Measurements from ENCODE around the gene TREML1.

The TREML1 gene

DNA sequence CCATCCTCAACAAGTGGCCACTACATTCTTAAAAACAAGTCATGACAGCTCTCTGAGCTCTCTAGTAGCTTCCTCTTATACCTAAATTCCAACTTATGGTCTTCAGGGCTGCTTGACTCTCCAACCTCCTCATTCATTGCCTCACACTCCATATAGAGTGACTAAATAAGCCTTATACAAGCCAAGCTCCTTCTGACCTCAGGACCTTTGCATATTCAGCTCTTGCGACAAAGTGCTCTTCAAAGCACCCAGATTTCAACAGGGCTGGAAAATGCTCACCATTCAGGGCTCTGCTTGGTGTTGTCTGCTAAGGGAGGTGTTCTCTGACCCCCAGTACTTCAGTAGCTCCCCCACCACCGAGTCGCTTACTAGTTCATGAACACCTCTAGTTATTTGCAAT is 43.1 kb upstream of the TREML1 start:
- Histone ChIP-seq H3K36me3 (replicated peaks) (no peaks in the 10 kb centered on the region), H3K27me3 (replicated peaks) (no peaks in the 10 kb centered on the region), H3K27ac (no peak overlapping the region), H3K4me3 (ENCODE audit: low read depth, low read length) (no peak overlapping the region)
- TF ChIP-seq CTCF (IDR thresholded peaks at IDR 0.05; ENCODE audit: low read depth, low read length, missing control alignments), result no peak
- in situ Hi-C loops (cut with HindIII; ENCODE audit: low pct_ligation_motif_present, low sequenced_read_pairs), result no loop called here
- no peak for DNase-seq

DNA sequence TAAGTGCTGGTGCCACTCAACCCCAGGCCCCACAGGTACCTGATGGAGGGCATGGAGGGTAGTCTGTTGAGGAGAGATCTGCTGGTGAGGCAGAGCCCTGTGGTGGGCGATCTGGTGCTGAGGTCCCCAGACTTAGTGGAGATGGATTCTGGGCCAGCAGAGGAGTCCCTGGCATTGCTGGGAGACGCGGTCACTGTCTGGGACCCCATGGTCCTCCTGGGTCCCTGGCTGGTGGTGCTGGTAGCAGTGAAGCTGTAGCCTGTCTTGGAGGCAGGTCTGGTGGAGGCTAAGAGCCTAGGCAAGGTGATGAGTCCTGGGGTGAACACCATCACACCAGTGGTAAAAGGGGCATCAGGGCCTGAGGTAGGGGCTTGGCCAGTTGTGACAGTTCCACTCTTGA is 40.2 kb upstream of the TREML1 start:
- Histone ChIP-seq H3K27ac (no peak overlapping the region), H3K36me3 (replicated peaks) (no peaks in the 10 kb centered on the region), H3K27me3 (replicated peaks) (no peaks in the 10 kb centered on the region), H3K4me3 (ENCODE audit: low read depth, low read length) (no peak overlapping the region)
- TF ChIP-seq CTCF (IDR thresholded peaks at IDR 0.05; ENCODE audit: low read depth, low read length, missing control alignments), result no peak
- in situ Hi-C loops (cut with HindIII; ENCODE audit: low pct_ligation_motif_present, low sequenced_read_pairs), result no loop called here
- DNase-seq, result no peak

- H3K27me3 ChIP-seq (replicated peaks), result no peaks in the 10 kb centered on the region
- H3K4me3 ChIP-seq (ENCODE audit: low read depth, low read length), result no peak overlapping the region
- no peak for DNase-seq
- no peak for TF ChIP-seq CTCF (IDR thresholded peaks at IDR 0.05; ENCODE audit: low read depth, low read length, missing control alignments)
- no peak overlapping the region for H3K27ac ChIP-seq
- in situ Hi-C loops (cut with HindIII; ENCODE audit: low pct_ligation_motif_present, low sequenced_read_pairs), result no loop called here
- no peaks in the 10 kb centered on the region for H3K36me3 ChIP-seq (replicated peaks)
These were observed 39.7 kb upstream of the TREML1 start for GRCh38 chr6:41193884-41194283.

GRCh38 chr6:41193171-41193734 is 39.1 kb upstream of the TREML1 start:
- DNase-seq, result no peak
- Histone ChIP-seq H3K4me3 (ENCODE audit: low read depth, low read length) (no peak overlapping the region), H3K36me3 (replicated peaks) (no peaks in the 10 kb centered on the region), H3K27me3 (replicated peaks) (no peaks in the 10 kb centered on the region), H3K27ac (no peak overlapping the region)
- no peak for TF ChIP-seq CTCF (IDR thresholded peaks at IDR 0.05; ENCODE audit: low read depth, low read length, missing control alignments)
- in situ Hi-C loops (cut with HindIII; ENCODE audit: low pct_ligation_motif_present, low sequenced_read_pairs), result no loop called here

DNA sequence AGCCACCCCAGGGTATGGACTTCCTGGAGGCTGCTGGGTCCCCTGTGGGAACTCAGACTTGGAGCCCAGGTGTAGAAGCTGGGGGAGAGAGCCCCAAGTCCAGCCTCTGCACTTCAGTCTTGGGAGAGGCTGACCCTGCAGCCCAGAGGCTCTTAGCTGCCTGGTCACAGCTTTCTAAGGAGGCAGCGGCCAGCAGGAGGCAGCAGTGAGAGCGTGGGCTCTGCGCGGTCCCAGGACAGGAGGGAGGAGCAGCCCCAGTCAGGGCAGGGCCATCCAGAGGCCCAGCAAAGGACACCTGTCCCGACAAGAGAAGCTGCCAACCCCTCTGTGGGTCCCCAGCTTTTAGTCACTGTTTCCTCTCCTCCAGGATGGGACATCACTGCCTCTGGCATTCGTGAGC is 37.4 kb upstream of the TREML1 start:
- no peak for DNase-seq
- no peak overlapping the region for H3K27ac ChIP-seq
- H3K27me3 ChIP-seq (replicated peaks), result no peaks in the 10 kb centered on the region
- peak; percentile 62 for TF ChIP-seq CTCF (IDR thresholded peaks at IDR 0.05; ENCODE audit: low read depth, low read length, missing control alignments)
- H3K4me3 ChIP-seq (ENCODE audit: low read depth, low read length), result no peak overlapping the region
- no peaks in the 10 kb centered on the region for H3K36me3 ChIP-seq (replicated peaks)
- in situ Hi-C loops (cut with HindIII; ENCODE audit: low pct_ligation_motif_present, low sequenced_read_pairs), result no loop called here

DNA sequence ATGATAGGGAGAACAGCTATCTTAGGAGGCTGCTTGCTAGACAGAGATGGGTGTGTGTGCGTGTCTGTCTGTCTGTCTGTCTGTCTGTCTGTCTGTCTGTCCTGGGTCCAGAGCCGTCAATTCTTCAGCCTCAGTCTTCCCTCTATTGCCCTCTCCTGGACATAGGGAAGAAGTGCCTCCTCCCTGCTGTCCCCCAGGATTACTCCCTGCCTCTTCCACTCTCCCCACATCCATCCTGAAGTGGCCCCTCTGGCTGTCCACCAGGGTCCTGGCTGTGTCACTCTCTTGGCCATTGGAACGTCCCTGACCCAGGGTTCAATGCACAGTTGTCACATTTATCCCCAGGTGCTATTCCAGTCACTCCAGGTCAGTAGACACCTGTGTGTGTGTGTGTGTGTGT is 36.6 kb upstream of the TREML1 start:
- no peak overlapping the region for H3K4me3 ChIP-seq (ENCODE audit: low read depth, low read length)
- no peak for DNase-seq
- in situ Hi-C loops (cut with HindIII; ENCODE audit: low pct_ligation_motif_present, low sequenced_read_pairs), result no loop called here
- no peaks in the 10 kb centered on the region for H3K27me3 ChIP-seq (replicated peaks)
- H3K36me3 ChIP-seq (replicated peaks), result no peaks in the 10 kb centered on the region
- no peak overlapping the region for H3K27ac ChIP-seq
- no peak for TF ChIP-seq CTCF (IDR thresholded peaks at IDR 0.05; ENCODE audit: low read depth, low read length, missing control alignments)
